Renal cortical epithelial cell (primary cell): ENCODE data around the gene CDHR3. TPM values are rescaled to one million over a fixed set of nuclear protein-coding genes. Genes with fewer than 3 reads are reported as not detected.

Experiments
- DNase-seq: peaks from one replicate; pipeline ENCODE4 v3.0.0-alpha.2; 2011; ENCODE audit warnings: low read depth
- total RNA-seq: library from RNA; depleted of rRNA; stranded (reverse); fragments of >200 nt; gene quantifications from 2 replicates; pipeline ENCODE4 v1.2.3, GENCODE V29; 2014

CDHR3 gene
- total RNA-seq, 1 donor from 2014 or later: 2.0 TPM

DNA sequence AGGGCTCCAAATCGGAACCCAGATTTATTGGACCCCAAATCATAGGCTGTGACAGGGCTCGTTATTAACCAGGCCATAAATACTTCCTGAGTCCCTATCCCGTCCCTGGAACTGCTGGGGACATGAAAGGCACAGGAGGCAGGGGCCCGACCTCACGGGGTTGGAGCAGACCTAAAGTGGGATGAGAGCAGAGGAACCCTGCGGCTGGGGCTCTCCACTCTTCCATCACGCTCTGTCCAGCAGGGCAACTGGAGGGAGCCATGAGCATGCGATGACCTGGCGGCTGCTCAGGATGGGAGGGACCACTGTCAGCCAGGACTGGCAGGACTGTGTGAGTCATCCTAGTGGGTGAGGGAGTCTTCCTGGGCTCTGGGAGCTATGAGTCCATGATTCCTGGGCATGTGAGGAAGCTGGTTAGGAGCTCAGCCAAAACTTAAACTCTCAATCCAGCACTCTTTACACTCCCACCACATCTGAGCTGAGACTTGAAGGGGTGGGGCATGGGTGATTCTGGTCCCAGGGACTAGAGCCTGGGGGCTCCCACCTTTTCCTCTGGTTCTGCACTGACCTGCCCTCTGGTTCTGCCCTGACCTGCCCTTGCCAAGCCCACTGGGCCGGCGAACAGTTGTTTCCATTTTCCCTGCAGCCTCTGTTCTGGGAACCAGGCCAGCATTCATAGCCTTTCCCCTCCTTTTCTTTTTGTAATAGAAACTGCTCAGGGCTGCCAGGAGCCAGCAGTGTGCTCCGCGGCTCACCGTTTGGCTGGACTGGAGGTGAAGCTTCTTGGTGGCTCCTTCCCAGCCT lies 101.9 kb downstream of the CDHR3 start:
- peak; percentile 99 for DNase-seq

DNA sequence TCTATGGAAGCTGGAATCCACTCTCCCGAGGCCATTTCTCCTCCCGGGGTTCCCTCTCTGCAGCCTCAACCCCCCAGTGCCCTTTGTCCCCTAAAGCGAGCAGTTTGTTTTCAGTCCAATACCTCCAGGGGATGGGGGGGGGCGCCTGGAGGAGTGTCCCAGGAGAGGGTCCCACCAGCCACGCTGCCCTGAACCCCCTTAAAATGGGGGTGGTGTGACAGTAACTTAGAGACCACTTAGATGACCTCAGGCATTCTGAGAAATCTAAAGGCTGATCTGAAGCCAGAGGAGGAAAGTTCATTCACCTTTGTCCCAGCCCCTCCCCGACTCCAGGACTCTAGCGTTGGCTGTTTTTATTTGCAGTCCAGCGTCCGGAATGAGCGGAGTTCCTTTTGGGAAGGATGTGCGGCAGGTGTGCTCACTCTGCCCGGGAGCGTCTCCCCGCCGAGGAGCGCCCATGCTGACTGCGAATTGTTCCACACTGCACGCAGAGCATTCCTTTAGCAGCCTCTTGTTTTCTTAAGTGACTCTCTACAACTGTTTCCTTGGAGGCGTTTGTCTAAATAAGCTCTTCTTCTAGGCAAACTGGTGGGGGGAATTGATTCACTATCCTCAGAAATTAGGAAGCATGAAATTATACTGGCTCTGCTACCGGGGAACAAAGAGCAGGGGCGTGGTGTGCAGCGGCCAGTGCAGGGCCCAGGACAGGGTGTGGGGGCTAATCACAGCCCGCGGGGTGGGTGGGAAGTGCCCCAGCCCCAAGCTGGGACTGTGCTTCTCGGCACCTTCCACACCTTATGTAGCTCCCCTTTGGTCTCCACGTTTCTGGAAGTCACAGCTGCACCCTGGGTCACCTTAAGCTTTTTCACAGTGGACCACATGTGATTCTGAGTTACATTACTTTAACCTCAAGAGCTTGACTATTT lies 102.8 kb downstream of the CDHR3 start:
- DNase-seq: peak; percentile 57

DNA sequence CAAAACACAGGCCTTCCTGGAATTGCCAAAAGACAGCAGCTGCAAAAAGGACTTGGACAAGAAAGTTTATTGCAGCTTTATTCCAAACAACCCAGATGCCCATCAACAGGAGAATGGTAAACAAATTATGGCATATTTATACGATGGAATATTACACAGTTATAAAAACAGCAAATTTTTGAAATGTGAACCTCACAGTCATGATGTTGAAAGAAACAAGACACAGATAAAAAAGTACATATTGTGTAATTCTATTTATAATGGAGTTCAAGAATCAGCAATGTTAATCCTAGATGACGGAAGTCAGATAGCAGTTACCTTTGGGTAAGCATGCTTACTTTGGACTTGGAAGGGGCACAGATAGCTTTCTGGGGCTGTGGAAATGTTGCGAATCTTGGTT lies 104.6 kb downstream of the CDHR3 start:
- no peak for DNase-seq

DNA sequence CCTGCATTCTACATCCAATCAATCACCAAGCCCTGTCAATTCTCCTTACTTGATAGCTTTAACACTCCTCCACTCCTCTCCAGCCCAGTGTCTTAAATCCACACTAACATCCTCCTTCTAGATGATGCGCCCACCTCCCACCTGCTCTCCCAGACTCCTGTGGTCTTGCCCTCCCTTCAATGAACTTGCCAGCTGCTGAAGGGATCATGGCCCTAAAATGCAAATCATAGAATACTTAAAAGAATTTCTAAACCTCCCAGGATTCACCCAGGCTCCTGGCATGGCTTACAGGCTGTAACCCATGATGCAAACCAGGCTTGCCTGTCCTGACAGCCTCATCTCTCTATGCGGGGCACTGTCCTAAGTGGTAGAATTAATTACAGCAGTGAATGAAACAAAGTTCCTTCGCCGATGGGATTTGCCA lies 105.5 kb downstream of the CDHR3 start:
- DNase-seq: no peak

DNA sequence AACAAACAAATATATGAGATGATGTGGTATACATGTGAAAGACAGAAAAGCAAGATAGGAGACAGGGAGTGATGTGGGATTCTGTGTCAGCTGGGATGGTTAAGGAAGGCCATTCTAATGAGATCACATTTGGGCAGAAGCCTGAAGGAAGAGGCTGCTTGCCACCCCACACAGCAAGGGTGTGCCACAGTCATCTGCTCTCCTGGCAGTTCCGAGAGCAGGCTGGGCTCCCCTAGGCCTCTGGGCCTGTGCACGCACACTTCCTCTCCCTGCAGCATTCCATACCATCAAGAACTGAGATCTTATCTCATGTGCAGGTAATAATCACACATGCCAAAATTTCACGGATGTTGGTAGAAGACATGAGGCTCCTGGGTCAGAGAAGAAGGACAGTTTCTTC lies 105.9 kb downstream of the CDHR3 start:
- DNase-seq: no peak

DNA sequence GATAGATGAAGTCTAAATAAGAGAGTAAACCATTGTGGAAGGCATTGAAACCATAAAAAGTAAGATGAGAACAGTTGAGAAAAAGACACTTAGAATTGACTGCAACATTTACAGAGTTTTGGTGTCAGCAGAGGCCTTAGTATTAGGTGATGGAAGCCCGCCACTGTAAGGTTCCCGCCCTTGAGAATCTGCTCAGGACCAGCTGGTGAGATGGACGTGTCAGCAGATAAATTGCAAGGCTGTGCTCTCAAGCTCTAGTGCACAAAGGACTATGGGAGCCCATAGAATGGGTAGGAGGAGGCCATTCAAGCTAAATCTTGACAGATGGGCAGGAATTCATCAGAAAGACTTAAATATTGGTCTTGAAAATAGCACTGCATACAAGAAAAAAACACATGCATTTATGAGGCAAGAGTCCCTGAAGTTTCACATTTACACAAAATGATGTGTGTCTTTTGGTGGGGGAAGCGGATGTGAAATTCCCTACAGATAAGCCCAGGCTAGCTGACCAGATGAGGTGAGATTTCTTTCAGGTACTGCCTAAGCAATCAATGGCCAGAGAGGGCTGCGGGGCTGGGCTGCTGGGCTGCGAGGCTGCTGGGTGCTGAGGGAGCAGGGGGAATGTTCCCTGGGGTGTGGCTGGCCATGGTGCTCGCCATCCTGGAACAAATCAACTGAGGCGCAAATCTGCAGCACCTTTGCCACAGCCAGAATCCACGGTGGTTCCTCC lies 106.6 kb downstream of the CDHR3 start:
- DNase-seq: no peak

DNA sequence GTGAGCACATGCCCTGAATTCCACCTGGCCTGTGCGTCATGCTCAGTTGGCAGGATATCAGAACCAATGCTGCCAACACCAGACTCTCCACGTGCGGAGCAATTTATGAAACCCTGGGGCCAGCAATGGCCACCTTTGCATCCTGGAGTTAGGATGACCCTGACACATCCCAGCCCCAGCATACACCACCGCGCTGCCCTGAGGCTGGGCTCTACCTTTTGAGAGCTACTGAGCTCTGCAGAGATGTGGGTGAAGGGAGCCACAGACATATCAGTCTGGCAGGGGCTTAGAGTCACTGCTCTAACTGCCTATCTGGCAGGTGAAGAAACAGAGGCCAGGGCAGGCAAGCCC lies 107.1 kb downstream of the CDHR3 start:
- DNase-seq: peak; percentile 72

DNA sequence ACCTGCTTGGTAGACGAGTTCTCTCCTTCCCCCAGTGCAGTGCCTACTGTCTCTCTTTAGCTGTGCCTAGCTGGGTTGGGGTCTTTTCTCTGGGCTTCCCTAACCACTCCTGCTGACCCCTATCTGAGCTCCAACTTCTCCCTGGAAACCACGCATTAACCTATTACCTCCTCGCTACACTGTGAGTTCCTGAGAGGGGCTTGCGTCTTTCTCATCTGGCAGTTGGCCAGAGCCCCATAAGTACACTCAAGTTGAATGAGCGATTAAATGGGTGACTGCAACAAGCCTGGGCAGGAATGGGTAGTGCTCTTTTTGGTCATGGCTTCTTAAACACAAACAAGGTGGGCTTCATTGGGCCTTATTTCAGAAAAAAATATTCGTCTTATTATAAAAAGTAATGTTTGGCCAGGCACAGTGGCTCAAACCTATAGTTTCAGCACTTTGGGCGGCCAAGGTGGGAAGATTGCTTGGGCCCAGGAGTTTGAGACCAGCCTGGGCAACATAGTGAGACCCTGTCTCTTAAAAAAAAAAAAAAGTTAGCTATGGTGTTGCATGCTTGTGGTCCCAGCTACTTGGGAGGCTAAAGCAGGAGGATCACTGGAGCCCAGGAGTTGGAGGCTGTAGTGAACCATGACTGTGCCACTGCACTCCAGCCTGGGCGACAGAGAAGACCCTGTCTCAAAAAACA lies 107.6 kb downstream of the CDHR3 start:
- no peak for DNase-seq

DNA sequence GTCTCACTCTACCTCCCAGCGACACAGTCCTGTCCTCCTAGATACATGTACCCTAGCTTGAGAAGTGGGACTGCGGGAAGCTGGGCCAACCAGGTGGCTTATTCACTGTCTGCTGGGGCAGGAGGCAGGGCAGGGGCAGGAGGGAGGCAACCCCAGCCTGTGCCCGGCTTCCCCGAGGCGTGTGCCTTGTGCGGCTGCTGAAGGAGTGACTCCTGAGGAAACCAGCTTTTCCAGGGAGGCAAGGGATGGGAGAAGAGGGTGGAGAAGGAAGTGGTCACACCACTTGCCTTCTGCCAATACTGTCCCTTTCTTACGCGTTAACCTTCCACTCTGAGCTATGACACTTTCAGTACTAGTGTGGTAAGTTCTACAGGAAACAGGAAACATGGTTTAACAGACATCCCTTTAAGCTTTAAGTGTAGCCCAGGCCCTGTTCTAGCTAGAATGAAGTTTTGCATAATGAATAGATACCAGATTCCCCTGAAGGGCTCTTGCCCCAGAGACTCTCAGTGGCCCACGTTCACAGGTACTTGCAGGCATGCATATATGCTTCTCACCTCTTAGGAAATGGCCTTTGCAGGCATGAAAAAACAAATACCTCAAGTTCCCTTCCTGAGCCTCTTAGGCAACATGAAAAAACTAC lies 108.4 kb downstream of the CDHR3 start:
- DNase-seq: peak; percentile 71

DNA sequence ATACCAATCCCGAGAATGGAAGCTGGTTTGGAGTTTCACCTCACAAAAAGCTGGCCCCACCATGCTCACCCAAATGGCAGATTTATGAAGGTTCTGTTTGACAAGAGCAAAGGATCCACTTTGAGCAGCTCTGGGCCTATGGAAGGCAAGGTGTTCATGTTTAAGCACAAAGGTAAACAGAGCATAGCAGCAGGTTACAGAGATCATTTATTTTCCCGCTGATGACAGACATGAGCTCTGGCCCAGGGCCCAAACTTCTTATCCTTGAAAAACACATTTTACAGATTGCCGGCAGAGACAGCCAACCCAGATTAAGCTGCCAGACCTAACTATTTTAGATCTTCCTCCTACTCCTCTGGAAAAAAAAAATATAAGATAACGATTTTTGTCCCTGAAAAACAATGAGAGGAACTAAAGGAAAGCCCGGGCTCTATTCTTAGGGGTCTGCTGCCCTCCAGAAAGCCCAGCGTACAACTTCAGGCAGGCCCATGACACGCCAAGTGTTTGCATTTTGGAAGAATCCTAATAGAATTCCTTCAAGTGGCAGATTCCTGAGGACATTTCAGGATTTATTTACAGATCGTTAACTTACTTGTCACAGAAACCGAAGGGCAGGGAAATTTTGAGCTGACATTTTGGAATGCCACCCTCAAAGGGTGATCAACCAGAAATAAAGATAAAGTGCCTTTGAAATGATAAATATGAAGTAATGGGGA lies 109.1 kb downstream of the CDHR3 start:
- DNase-seq: no peak

DNA sequence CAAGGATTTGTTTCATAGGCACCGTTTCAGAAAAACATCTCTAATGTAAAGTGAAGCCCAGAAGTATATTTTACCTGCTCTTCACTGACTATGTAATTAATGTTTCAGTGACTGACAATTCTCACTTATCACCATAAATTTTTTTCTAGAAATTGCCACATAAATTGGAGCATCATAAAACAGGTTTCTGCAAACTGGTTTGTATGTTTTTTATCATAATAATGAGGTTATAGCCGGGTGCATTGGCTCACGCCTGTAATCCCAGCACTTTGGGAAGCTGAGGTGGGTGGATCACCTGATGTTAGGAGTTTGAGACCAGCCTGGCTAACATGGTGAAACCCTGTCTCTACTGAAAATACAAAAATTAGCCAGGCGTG lies 109.6 kb downstream of the CDHR3 start:
- no peak for DNase-seq

DNA sequence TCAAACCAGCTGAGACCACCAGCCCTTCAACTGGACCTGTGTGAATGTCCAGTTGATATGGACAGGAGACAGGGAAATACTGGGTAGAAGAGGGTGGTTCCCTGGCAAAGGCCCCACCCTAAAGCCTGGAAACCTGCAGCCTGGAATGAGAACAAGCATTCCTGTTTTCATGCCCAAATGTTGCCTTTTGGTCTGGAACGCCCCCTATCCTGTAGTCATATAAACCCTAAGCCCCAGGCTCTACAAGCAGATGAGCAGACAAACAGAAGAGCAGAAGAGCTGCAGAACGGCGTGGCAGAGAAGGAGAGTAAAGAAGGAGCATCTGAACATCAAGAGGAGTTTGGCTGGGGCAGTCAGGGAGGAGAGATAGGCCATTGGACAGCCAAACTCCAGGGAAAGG lies 110.6 kb downstream of the CDHR3 start:
- no peak for DNase-seq

DNA sequence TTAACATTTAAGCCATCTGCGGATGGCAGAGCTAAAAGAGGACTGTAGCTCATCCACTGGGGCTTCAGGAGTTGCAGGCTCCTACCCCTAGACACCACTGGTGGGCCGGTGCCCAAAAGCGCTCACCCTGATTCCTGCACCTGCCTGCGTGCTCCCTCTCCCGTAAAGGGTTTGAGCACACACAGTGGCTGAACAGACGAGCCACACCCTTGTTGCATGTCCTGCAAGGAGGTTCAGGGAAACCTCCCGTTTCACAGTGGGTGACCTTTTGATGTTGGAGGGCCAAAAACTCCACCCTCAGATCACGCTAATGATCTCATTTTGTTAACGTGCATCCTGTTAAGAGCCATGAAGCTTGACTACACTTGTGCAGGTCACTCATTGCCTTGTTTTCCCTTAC lies 111.2 kb downstream of the CDHR3 start:
- no peak for DNase-seq

DNA sequence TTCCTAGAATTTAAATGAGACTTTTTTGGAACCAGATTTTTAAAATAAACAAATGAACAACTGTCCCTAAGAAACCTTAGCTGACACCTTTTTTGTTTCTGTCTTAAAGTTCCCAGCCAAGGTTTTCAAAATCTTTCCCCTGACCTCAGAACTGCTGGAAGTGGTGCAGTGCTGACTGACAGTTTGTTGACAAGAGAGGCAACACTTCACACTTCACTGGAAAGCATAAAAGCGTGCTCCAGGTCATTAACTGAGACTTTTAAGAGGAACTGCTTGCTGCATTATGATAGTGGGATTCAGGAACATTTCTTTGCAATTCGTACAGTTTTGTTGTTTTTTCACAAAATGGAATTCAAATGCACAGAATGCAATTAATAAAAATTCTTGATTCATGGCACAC lies 112.9 kb downstream of the CDHR3 start:
- DNase-seq: peak; percentile 85

DNA sequence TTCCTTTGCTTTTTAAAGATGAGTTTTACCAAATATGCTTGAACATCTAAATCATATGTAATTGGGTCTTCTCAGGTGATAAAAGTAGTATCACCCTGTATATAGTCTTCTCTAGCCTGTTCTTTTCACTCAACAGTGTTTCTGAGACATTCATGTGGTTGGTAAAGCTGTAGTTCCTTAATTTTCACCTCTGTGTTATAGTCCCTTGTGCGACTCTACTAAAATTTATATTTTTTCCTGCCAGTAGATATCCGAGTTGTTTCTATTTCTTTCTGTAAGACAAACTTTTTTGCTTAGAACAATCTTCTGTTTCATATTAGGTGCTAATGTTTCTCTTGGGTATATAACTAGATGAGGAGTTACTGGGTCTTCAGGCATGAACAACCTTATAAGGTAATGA lies 113.5 kb downstream of the CDHR3 start:
- no peak for DNase-seq

DNA sequence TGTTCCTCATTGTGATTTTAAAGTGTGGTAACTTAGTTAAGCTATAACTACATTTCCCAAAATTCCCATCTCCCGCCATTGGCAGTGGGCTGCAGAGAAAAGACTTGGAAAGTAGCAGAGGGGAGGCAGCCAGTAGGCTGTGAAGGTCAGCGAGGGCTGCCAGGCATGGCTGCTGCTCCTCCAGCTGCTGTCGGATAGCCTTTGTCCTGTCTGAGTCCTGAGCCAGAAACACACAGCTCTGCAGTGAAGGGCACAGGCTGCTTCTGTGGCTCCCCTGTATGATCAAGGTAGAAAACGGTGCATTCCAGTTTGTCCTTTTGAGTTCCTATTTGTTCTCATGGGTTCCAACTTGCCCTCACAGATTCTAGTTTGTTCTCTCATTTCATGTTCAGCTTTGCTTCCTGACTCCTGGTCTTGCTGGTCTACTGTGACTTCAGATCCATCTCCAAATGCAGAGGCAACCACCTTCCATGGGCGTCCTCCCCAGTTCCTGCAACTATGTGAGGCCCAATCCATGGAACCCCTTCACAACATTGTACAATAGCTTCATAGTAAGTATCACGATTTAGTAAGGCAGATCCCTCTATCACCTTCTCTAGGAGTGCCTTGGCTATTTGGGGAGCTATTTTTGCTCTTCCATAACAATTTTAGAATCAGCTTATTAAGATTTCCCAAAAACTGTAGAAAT lies 117.4 kb downstream of the CDHR3 start:
- DNase-seq: no peak

DNA sequence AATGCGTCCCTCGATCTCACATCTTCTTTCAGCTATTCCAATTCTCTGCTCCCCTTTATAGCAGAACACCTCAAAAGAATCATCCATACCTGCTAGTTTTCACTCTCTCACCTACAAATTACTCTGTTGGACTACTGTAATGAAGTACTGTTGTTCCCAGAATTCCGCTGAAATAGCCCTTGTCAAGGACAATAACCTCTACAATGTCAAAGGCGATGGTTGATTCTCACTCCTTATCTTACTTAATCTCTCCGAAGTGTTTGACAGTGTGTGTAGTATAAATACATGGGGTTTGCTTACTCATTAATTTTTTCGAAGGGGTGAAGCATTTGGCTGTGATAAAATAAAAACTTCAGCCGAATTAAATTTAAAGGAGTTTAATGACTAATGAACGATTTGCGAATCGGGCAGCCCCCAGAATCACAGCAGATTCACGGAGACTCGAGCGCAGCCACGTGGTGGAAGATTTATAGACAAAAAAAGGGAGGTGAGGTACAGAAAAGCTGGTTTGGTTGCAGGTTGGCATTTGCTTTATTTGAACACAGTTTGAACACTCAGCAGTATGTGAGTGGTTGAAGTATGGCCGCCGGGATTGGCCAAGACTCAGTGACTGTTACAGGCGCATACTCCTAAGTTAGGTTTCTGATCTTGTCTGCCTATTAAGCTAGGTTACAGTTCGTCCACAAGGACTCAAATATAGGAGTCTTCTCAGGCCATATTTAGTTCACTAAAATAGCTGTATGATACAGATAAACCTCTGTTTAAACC lies 119.2 kb downstream of the CDHR3 start:
- DNase-seq: no peak
